Neural cell (in vitro differentiated cells): ENCODE measurements around the gene PLEKHG3. TPM values are rescaled to one million over a fixed set of nuclear protein-coding genes. Genes with fewer than 3 reads are reported as not detected.

Source experiments
- H2AFZ ChIP-seq: fragments of 200-600, 300-800 bp; sonication (generic), shearing (Covaris generic); 2 replicates; pipeline ENCODE4 v1.6.0; 2014; ENCODE audit warnings: low read depth, mild to moderate bottlenecking, antibody characterized with exemption, low read length, moderate library complexity
- H3F3A ChIP-seq: fragments of 200-600 bp; shearing (Covaris generic); 2 replicates; pipeline ENCODE4 v1.6.1; 2016; ENCODE audit warnings: mild to moderate bottlenecking, moderate library complexity, mixed read lengths, antibody characterized with exemption, low read length; ENCODE audit not compliant: insufficient read depth, poor library complexity, severe bottlenecking
- H3K27ac ChIP-seq: fragments of 200-600, 300-800 bp; sonication (generic), shearing (Covaris generic); 2 replicates; pipeline ENCODE4 v1.5.1; 2014; ENCODE audit warnings: mild to moderate bottlenecking, low read length, moderate library complexity
- H3K27me3 ChIP-seq: fragments of 300-800, 200-600 bp; sonication (generic), shearing (Covaris generic); 2 replicates; pipeline ENCODE4 v1.6.0; 2014; ENCODE audit warnings: mild to moderate bottlenecking, low read depth, low read length, moderate library complexity; ENCODE audit not compliant: insufficient read depth
- H3K36me3 ChIP-seq: fragments of 300-800, 200-600 bp; sonication (generic), shearing (Covaris generic); 2 replicates; pipeline ENCODE4 v1.5.1; 2014; ENCODE audit warnings: mild to moderate bottlenecking, antibody characterized with exemption, low read length, moderate library complexity; ENCODE audit not compliant: insufficient read depth
- H3K4me2 ChIP-seq: fragments of 300-800, 200-600 bp; sonication (generic), shearing (Covaris generic); 2 replicates; pipeline ENCODE4 v1.6.0; 2014; ENCODE audit warnings: mild to moderate bottlenecking, low read length
- H3K4me3 ChIP-seq: fragments of 300-800, 200-600 bp; sonication (generic), shearing (Covaris generic); 2 replicates; pipeline ENCODE4 v1.5.1; 2014; ENCODE audit warnings: mild to moderate bottlenecking, low read length, moderate library complexity
- H3K79me2 ChIP-seq: fragments of 200-600 bp; shearing (Covaris generic); replicated peaks from 2 replicates; pipeline ENCODE4 v1.6.0; 2014; ENCODE audit warnings: mild to moderate bottlenecking, low read length, moderate library complexity; ENCODE audit not compliant: insufficient read depth
- H3K9ac ChIP-seq: fragments of 300-800, 200-600 bp; sonication (generic), shearing (Covaris generic); 2 replicates; pipeline ENCODE4 v1.6.1; 2016; ENCODE audit warnings: mild to moderate bottlenecking, low read length, mixed read lengths
- H3K9me2 ChIP-seq: fragments of 200-600 bp; shearing (Covaris generic); 2 replicates; pipeline ENCODE4 v1.6.1; 2016; ENCODE audit warnings: mild to moderate bottlenecking, low read length, mixed read lengths; ENCODE audit not compliant: insufficient read depth
- H3K9me3 ChIP-seq: fragments of 200-600, 300-800 bp; sonication (generic), shearing (Covaris generic); 2 replicates; pipeline ENCODE4 v1.6.1; 2016; ENCODE audit warnings: mild to moderate bottlenecking, mixed run types, low read length, moderate library complexity, mixed read lengths
- H4K20me1 ChIP-seq: fragments of 200-600 bp; shearing (Covaris generic); 2 replicates; pipeline ENCODE4 v1.6.1; 2016; ENCODE audit warnings: mild to moderate bottlenecking, mixed run types; ENCODE audit not compliant: insufficient read depth
- CTCF ChIP-seq: fragments of 450-650 bp; IDR thresholded peaks from 2 replicates; pipeline ENCODE4 v1.5.1; 2014; ENCODE audit warnings: antibody characterized with exemption, mild to moderate bottlenecking, moderate library complexity; ENCODE audit not compliant: poor library complexity, severe bottlenecking
- EP300 ChIP-seq: fragments of 450-650 bp; conservative IDR thresholded peaks from 2 replicates; pipeline ENCODE4 v1.6.1; 2014; ENCODE audit warnings: antibody characterized with exemption, mild to moderate bottlenecking, moderate library complexity; ENCODE audit not compliant: poor library complexity, severe bottlenecking
- EZH2 ChIP-seq: fragments of 200-600, 300-800 bp; shearing (Covaris generic), sonication (generic); IDR thresholded peaks from 2 replicates; pipeline ENCODE4 v1.6.1; 2014; ENCODE audit warnings: antibody characterized with exemption, low read length, borderline replicate concordance, mild to moderate bottlenecking; ENCODE audit not compliant: insufficient read depth, poor library complexity, severe bottlenecking
- MXI1 ChIP-seq: fragments of 450-650 bp; conservative IDR thresholded peaks from 2 replicates; pipeline ENCODE4 v1.6.1; 2014; ENCODE audit warnings: antibody characterized with exemption, mild to moderate bottlenecking; ENCODE audit not compliant: poor library complexity, severe bottlenecking
- POLR2AphosphoS5 ChIP-seq: IDR thresholded peaks from 2 replicates; pipeline ENCODE4 v1.6.1; 2012
- RAD21 ChIP-seq: fragments of 450-650 bp; conservative IDR thresholded peaks from 2 replicates; pipeline ENCODE4 v1.6.1; 2014; ENCODE audit warnings: antibody characterized with exemption, mild to moderate bottlenecking, moderate library complexity
- SMC3 ChIP-seq: fragments of 450-650 bp; conservative IDR thresholded peaks from 2 replicates; pipeline ENCODE4 v1.6.1; 2014; ENCODE audit warnings: antibody characterized with exemption, mild to moderate bottlenecking, moderate library complexity; ENCODE audit not compliant: poor library complexity
- TAF1 ChIP-seq: IDR thresholded peaks from 2 replicates; pipeline ENCODE4 v1.6.1; 2012; ENCODE audit warnings: low read depth
- polyA plus RNA-seq: library from polyadenylated mRNA; depleted of rRNA; stranded (reverse); fragments of >200 nt; gene quantifications from 2 replicates; pipeline ENCODE4 v1.2.3, GENCODE V29; 2014
- TF ChIP-seq, protein P1 (sequence below): IDR thresholded peaks from 2 replicates; pipeline ENCODE4 v1.6.1; 2012; ENCODE audit warnings: borderline replicate concordance

The PLEKHG3 gene
- polyA plus RNA-seq, 1 donor from 2014 or later = 15.8 TPM

GRCh38 chr14:64729386-64730060 lies 25.3 kb downstream of the PLEKHG3 start:
- H3K27ac ChIP-seq = no peak overlapping the region
- no peak overlapping the region for H3K4me2 ChIP-seq
- H2AFZ ChIP-seq = no peak overlapping the region
- no peaks in the 10 kb centered on the region for H3F3A ChIP-seq
- no peak overlapping the region for H3K4me3 ChIP-seq
- no peaks in the 10 kb centered on the region for H4K20me1 ChIP-seq
- no peak for TF ChIP-seq TAF1
- TF ChIP-seq, protein P1, sequence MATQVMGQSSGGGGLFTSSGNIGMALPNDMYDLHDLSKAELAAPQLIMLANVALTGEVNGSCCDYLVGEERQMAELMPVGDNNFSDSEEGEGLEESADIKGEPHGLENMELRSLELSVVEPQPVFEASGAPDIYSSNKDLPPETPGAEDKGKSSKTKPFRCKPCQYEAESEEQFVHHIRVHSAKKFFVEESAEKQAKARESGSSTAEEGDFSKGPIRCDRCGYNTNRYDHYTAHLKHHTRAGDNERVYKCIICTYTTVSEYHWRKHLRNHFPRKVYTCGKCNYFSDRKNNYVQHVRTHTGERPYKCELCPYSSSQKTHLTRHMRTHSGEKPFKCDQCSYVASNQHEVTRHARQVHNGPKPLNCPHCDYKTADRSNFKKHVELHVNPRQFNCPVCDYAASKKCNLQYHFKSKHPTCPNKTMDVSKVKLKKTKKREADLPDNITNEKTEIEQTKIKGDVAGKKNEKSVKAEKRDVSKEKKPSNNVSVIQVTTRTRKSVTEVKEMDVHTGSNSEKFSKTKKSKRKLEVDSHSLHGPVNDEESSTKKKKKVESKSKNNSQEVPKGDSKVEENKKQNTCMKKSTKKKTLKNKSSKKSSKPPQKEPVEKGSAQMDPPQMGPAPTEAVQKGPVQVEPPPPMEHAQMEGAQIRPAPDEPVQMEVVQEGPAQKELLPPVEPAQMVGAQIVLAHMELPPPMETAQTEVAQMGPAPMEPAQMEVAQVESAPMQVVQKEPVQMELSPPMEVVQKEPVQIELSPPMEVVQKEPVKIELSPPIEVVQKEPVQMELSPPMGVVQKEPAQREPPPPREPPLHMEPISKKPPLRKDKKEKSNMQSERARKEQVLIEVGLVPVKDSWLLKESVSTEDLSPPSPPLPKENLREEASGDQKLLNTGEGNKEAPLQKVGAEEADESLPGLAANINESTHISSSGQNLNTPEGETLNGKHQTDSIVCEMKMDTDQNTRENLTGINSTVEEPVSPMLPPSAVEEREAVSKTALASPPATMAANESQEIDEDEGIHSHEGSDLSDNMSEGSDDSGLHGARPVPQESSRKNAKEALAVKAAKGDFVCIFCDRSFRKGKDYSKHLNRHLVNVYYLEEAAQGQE = no peak
- no peak for TF ChIP-seq RAD21
- no peak for TF ChIP-seq MXI1
- TF ChIP-seq CTCF = no peak
- TF ChIP-seq EP300 = no peak
- H3K36me3 ChIP-seq = peaks cover 15% of the 10 kb centered on the region
- no peaks in the 10 kb centered on the region for H3K9me2 ChIP-seq
- no peak overlapping the region for H3K9ac ChIP-seq
- H3K27me3 ChIP-seq = no peaks in the 10 kb centered on the region
- no peaks in the 10 kb centered on the region for H3K79me2 ChIP-seq
- no peaks in the 10 kb centered on the region for H3K9me3 ChIP-seq

DNA sequence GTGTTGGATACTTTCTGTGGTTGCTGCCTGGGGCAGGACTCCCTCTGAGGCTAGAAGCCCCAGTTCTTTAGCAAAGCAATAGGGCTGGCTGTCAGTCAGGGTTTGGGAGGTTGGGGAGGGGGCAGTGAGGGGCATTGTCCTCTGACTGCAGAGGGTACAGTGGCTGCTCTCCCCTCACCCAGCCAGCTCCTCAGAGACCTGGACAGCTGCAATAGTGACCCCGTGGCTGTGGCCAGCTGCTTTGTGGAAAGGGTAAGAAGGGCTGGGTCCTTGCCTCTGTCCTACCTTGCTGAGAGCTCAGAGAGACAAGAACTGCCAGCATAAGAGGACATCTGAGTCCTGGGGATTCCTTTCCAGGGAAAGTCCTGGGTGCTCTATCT lies 25.8 kb downstream of the PLEKHG3 start:
- no peaks in the 10 kb centered on the region for H3K27me3 ChIP-seq
- TF ChIP-seq MXI1 = no peak
- TF ChIP-seq EZH2 = no peak
- TF ChIP-seq RAD21 = no peak
- TF ChIP-seq, protein P1 = no peak
- no peak for TF ChIP-seq SMC3
- TF ChIP-seq TAF1 = no peak
- TF ChIP-seq POLR2AphosphoS5 = no peak
- no peak for TF ChIP-seq EP300
- TF ChIP-seq CTCF = no peak
- H3K9me3 ChIP-seq = no peaks in the 10 kb centered on the region
- no peaks in the 10 kb centered on the region for H3F3A ChIP-seq
- H3K36me3 ChIP-seq = peaks cover 15% of the 10 kb centered on the region
- H4K20me1 ChIP-seq = no peaks in the 10 kb centered on the region
- no peaks in the 10 kb centered on the region for H3K9me2 ChIP-seq
- no peak overlapping the region for H3K4me3 ChIP-seq
- no peak overlapping the region for H3K4me2 ChIP-seq
- no peaks in the 10 kb centered on the region for H3K79me2 ChIP-seq
- no peak overlapping the region for H3K9ac ChIP-seq
- H2AFZ ChIP-seq = no peak overlapping the region
- no peak overlapping the region for H3K27ac ChIP-seq
